Breast epithelium (tissue), 4 donors: Measurements from ENCODE around the gene IMMP2L. TPM values are rescaled to one million over a fixed set of nuclear protein-coding genes. Genes with fewer than 3 reads are reported as not detected.

ENCODE experiments used
- DNase-seq, 2 donors: peaks; one replicate each; pipeline ENCODE4 v3.0.0-alpha.2; 2019; ENCODE audit warnings: low spot score in 2 of 2
- H3K27ac ChIP-seq, 2 donors: fragments of 200-600 bp; sonication (generic) in 1 of 2; one replicate each; pipeline ENCODE4 v1.5.1; 2016 to 2019; ENCODE audit warnings: mild to moderate bottlenecking in 1 of 2
- H3K27me3 ChIP-seq, 2 donors: fragments of 200-600 bp; sonication (generic) in 1 of 2; one replicate each; pipeline versions ENCODE4 v1.5.1 to v1.6.0; 2017 to 2019; ENCODE audit warnings: control low read depth in 1 of 2, mild to moderate bottlenecking in 1 of 2
- H3K36me3 ChIP-seq: fragments of 200-600 bp; one replicate; pipeline ENCODE4 v1.5.1; 2019
- H3K4me1 ChIP-seq, 2 donors: fragments of 200-600 bp; sonication (generic); one replicate each; pipeline ENCODE4 v1.5.1; 2016 to 2019; ENCODE audit warnings: control low read depth in 1 of 2
- H3K4me3 ChIP-seq, 3 donors: fragments of 200-600 bp; sonication (generic); 1 replicate in 2 of 3; 2 replicates in 1 of 3; pipeline ENCODE4 v1.5.1; 2016 to 2019; ENCODE audit warnings: mild to moderate bottlenecking in 3 of 3, moderate library complexity in 2 of 3
- H3K9me3 ChIP-seq, 2 donors: fragments of 200-600 bp; sonication (generic) in 1 of 2; one replicate each; pipeline ENCODE4 v1.5.1; 2016 to 2019; ENCODE audit warnings: control low read depth in 1 of 2
- POLR2A ChIP-seq: fragments of 450-650 bp; IDR thresholded peaks from one replicate; pipeline ENCODE4 v1.6.1; 2016; ENCODE audit warnings: antibody characterized with exemption, mild to moderate bottlenecking, moderate library complexity
- POLR2AphosphoS5 ChIP-seq, 3 donors: sonication (generic); formaldehyde crosslinking; IDR thresholded peaks; one replicate each; pipeline ENCODE4 v1.6.1; 2017; ENCODE audit warnings: antibody characterized with exemption in 3 of 3
- intact Hi-C: fragments of 100-400 bp; cut with DNase I; formaldehyde crosslinking; loops from one replicate; pipeline ENCODE4 v1.15.1; 2023; ENCODE audit warnings: low total_unique reads
- total RNA-seq, 3 donors: library from RNA; depleted of rRNA; stranded (reverse); fragments of >200 nt; gene quantifications; one replicate each; pipeline ENCODE4 v1.1.0, GENCODE V29; 2016
- TF ChIP-seq, protein P1 (sequence below), 3 donors: fragments of 450-650 bp; IDR thresholded peaks; one replicate each; pipeline ENCODE4 v1.5.1; 2016 to 2017; ENCODE audit warnings: antibody characterized with exemption in 3 of 3, mild to moderate bottlenecking in 3 of 3, moderate library complexity in 3 of 3

Gene IMMP2L
- total RNA-seq, 3 donors from 2014 or later: 19.8 to 39.7 (median 30.8) TPM

DNA sequence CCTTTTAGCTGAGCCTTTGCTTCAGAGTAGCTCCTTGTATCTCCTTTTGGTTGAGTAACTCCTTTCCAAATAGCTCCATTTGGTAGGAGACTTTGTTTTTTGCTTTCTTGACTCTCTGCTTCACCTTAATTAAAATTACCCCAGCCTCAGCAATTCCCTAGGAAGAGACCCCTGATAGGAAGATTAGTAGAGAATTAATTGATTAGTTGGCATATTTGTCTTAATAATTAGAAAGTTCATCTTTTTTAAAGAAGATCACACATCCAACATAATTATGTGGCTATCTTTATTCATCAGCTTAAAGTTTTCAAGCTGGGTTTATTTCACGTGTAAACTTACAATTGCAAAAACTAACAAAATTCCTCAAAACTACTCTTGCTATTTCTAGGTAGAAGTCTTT is 352.2 kb downstream of the IMMP2L start:
- TF ChIP-seq, protein P1, sequence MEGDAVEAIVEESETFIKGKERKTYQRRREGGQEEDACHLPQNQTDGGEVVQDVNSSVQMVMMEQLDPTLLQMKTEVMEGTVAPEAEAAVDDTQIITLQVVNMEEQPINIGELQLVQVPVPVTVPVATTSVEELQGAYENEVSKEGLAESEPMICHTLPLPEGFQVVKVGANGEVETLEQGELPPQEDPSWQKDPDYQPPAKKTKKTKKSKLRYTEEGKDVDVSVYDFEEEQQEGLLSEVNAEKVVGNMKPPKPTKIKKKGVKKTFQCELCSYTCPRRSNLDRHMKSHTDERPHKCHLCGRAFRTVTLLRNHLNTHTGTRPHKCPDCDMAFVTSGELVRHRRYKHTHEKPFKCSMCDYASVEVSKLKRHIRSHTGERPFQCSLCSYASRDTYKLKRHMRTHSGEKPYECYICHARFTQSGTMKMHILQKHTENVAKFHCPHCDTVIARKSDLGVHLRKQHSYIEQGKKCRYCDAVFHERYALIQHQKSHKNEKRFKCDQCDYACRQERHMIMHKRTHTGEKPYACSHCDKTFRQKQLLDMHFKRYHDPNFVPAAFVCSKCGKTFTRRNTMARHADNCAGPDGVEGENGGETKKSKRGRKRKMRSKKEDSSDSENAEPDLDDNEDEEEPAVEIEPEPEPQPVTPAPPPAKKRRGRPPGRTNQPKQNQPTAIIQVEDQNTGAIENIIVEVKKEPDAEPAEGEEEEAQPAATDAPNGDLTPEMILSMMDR (IDR thresholded peaks at IDR 0.05): no peak
- TF ChIP-seq POLR2A: no peak
- no peak for TF ChIP-seq POLR2AphosphoS5 (IDR thresholded peaks at IDR 0.05)
- intact Hi-C loops: no loop called here
- H3K4me3 ChIP-seq: no peak overlapping the region
- no peak overlapping the region for H3K27ac ChIP-seq
- H3K4me1 ChIP-seq: no peaks in the 10 kb centered on the region
- no peaks in the 10 kb centered on the region for H3K27me3 ChIP-seq
- H3K9me3 ChIP-seq: no peaks in the 10 kb centered on the region
- DNase-seq: no peak
- H3K36me3 ChIP-seq: no peaks in the 10 kb centered on the region

DNA sequence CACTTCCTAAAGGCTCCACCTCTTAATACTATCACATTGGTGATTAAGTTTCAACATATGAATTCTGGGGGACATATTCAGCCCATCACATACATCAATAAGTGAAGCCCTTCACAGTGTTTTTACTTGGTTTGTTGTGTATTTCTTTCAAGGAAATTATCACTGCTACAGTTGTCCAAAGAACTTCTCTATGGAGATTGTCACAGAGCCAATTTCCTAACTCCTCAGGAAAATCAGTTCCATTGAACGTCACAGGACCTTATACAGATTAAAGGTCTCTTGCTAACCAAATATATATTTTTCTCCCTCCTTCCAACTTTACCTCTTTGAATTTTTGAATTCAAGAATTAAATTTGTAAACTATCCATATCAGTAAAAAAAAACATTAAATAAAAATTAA is 357.0 kb downstream of the IMMP2L start:
- intact Hi-C loops: no loop called here
- Histone ChIP-seq H3K9me3 (peaks cover 4 to 8% of the 10 kb centered on the region in 2 donors), H3K36me3 (no peaks in the 10 kb centered on the region), H3K27me3 (no peaks in the 10 kb centered on the region), H3K27ac (no peak overlapping the region), H3K4me3 (no peak overlapping the region), H3K4me1 (no peaks in the 10 kb centered on the region)
- TF ChIP-seq POLR2A (no peak), POLR2AphosphoS5 (IDR thresholded peaks at IDR 0.05) (no peak)
- TF ChIP-seq, protein P1 (IDR thresholded peaks at IDR 0.05): no peak
- no peak for DNase-seq

DNA sequence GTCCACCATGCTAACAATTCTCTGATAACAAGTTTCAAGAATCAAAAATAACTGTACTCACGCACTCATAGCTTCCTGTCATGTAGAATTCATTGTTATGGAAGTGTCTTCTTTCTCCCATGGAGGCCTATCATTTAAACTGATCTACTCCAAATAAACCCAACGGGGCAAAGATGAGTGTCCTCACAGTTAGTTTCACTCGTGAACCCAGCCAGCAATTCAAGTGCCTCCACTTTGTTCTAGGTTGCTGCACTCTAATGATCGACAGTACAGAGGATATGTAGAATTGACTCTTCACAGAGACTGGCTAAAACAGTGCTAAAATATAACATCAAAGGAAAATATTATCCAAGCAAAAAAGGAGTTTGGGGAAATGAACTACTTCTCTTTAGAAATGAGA is 360.0 kb downstream of the IMMP2L start:
- Histone ChIP-seq H3K4me3 (no peak overlapping the region), H3K36me3 (no peaks in the 10 kb centered on the region), H3K27ac (no peak overlapping the region), H3K4me1 (no peaks in the 10 kb centered on the region), H3K9me3 (peaks cover 4 to 8% of the 10 kb centered on the region in 2 donors), H3K27me3 (no peaks in the 10 kb centered on the region)
- TF ChIP-seq POLR2AphosphoS5 (IDR thresholded peaks at IDR 0.05): no peak
- TF ChIP-seq, protein P1 (IDR thresholded peaks at IDR 0.05): no peak
- no peak for TF ChIP-seq POLR2A
- intact Hi-C loops: no loop called here
- no peak for DNase-seq

DNA sequence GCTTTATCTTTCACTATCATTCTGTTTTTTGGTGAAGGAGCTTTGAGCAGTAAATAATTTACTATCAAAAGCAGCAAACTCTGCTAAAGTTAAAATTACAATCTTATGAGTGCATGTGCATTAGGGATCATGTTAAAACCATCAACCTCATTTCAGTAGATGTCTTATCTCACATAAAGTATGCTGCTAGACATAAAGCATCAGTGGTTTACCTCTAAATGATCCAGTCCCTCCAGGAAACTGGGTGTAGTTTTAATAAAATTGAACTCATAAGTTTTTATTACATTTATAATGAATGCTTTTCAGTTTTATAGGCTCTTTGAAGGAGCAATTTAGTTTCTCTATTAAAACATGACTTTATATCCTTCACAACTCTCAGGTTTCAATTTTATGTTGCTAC is 362.6 kb downstream of the IMMP2L start:
- H3K36me3 ChIP-seq: no peaks in the 10 kb centered on the region
- no peak for DNase-seq
- no peaks in the 10 kb centered on the region for H3K27me3 ChIP-seq
- H3K9me3 ChIP-seq: peaks cover 4 to 8% of the 10 kb centered on the region in 2 donors
- no peak overlapping the region for H3K4me3 ChIP-seq
- H3K27ac ChIP-seq: no peak overlapping the region
- no peaks in the 10 kb centered on the region for H3K4me1 ChIP-seq
- TF ChIP-seq, protein P1 (IDR thresholded peaks at IDR 0.05): no peak
- TF ChIP-seq POLR2AphosphoS5 (IDR thresholded peaks at IDR 0.05) (no peak), POLR2A (no peak)
- intact Hi-C loops: no loop called here

DNA sequence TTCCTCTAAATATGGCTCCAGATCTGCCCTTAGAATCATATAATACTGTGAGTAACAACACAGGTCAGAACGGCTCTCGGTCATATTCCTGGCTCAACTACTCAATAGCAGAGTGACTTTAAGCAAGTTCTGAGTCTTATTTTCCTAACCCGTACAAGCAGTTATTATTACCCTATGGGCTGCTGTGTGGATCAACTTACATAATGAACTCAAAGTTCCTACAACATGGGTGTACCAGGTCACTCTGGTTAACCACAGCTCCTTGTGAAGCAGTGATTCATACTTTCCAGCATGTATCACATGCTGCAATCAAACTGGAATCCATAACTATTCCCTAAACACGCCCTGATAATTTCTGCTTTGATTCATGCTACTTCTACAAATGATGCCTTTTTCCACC is 364.0 kb downstream of the IMMP2L start:
- H3K27ac ChIP-seq: no peak overlapping the region

More for the DNA sequence above, 364.0 kb downstream of the IMMP2L start:
- Histone ChIP-seq H3K36me3 (no peaks in the 10 kb centered on the region), H3K4me1 (no peaks in the 10 kb centered on the region), H3K27me3 (no peaks in the 10 kb centered on the region), H3K9me3 (peaks cover 4 to 8% of the 10 kb centered on the region in 2 donors), H3K4me3 (no peak overlapping the region)
- intact Hi-C loops: no loop called here
- no peak for TF ChIP-seq POLR2AphosphoS5 (IDR thresholded peaks at IDR 0.05)
- no peak for TF ChIP-seq POLR2A
- TF ChIP-seq, protein P1 (IDR thresholded peaks at IDR 0.05): no peak
- no peak for DNase-seq
